HG03342 (cell line): ENCODE data around the gene SCN2A.
A peak's percentile ranks its signal among the peaks of the same experiment; 100 is the strongest.
"Not testable (repeated sequence)": the region's sequence is repeated elsewhere in the genome, so short reads cannot be mapped to it uniquely, and the experiment has no call there.

Experiments used
- ATAC-seq: cut with Tn5 transposase; IDR thresholded peaks from one replicate; pipeline ENCODE4 v1.9.1; 2021; ENCODE audit warnings: mild to moderate bottlenecking, moderate library complexity; ENCODE audit not compliant: unreplicated experiment

SCN2A gene

DNA sequence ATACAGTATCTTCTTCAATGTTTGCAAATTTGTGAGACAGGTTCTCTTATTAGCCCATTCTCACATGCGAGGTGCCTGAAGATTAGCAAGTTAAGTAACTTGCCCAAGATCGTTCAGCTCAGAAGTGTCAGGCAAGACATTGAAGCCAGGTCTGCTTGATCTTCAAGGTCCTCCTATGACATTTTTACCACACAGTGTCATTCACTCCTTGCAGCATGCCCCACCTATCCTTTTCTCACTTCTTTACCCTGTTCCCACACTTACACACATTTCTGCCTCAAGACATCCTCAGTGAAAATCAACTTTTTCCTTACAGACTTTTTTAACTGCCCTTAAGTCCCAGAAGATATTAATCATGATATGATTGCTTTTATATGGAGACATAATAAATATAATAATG lies 73.8 kb downstream of the SCN2A start:
- no peak for ATAC-seq

- no peak for ATAC-seq
Measured at GRCh38 chr2:165313509-165313908, 74.3 kb downstream of the SCN2A start.

DNA sequence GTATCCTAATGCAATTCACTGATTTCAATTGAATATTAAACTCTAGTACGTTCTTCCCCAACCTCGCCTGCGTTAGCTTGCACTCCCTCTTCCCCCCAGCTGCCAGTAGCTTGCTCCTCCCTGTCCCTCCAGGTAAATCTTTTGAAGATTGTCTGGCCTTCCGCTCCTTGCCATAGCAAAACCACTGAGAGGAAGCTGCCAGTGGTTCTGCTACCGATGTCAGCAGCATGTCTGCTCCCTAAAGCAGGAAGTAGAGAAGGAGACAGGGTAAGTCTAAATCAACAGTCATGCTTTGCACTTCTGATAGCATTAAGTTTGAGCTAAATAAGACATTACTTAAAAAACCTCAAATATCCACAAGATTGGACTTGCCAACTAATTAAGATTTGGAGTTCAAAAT lies 89.1 kb downstream of the SCN2A start:
- ATAC-seq, result no peak

DNA sequence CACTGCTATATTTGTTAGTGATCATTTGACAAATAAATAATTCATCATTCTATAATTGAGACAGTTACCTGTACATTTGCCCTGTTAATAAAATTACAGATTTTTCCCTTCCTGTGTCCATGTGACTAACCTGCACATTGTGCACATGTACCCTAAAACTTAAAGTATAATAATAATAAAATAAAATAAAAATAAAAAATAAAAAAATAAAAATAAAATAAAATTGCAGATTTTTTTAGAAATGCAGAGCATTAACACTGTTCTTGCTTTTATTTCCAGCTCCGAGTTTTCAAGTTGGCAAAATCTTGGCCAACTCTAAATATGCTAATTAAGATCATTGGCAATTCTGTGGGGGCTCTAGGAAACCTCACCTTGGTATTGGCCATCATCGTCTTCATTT lies 105.1 kb downstream of the SCN2A start:
- not testable (repeated sequence) for ATAC-seq

GRCh38 chr2:165348441-165348840 lies 109.2 kb downstream of the SCN2A start:
- ATAC-seq, result no peak

GRCh38 chr2:165349181-165349580 lies 110.0 kb downstream of the SCN2A start:
- no peak for ATAC-seq

DNA sequence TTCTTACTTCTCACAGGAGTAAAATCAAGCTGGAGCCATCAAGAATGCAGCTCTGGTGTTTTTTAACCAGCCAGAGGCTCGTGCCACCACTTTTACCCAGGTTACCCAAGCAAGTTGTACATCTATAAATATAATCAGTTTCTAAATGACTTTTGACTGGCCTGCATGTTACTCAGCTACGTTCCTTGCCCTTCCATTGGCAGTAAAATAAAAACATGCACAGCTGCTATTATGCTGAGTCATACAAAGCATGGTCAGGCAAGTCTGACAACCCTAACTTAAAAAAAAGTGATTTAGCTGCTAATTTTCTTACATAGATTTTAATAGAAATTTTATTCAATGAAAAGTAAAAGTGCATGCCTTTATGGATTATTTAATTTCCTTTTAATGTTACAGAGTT lies 118.5 kb downstream of the SCN2A start:
- ATAC-seq, result peak; percentile 79

GRCh38 chr2:165361514-165361913 lies 122.3 kb downstream of the SCN2A start:
- no peak for ATAC-seq

GRCh38 chr2:165369131-165369897 lies 130.1 kb downstream of the SCN2A start:
- ATAC-seq, result no peak

- no peak for ATAC-seq
Measured at GRCh38 chr2:165369898-165370296, 130.7 kb downstream of the SCN2A start.

- ATAC-seq, result no peak
Measured at GRCh38 chr2:165371356-165371755, 132.1 kb downstream of the SCN2A start.

- ATAC-seq, result no peak
Measured at GRCh38 chr2:165373278-165374010, 134.2 kb downstream of the SCN2A start.

GRCh38 chr2:165376571-165376975 lies 137.4 kb downstream of the SCN2A start:
- ATAC-seq, result no peak

DNA sequence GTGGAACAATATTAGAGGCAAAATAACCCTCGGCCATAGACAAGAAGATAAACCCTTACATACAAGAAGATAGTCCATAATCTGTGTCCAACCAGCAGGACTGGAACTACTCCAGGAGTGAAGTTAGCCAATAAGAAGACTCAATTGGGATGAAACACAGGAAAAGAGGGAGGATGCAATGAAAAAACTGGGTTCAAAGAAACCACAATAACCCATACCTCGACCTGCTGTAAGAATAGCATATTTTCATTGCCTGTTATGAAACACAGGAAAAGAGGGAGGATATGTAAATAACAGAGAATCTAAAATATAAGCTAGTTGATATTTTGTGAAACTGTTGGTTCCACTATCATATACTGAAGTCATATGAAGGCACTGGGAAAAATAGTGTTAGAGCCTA lies 143.1 kb downstream of the SCN2A start:
- no peak for ATAC-seq

GRCh38 chr2:165390875-165391274 lies 151.7 kb downstream of the SCN2A start:
- no peak for ATAC-seq

DNA sequence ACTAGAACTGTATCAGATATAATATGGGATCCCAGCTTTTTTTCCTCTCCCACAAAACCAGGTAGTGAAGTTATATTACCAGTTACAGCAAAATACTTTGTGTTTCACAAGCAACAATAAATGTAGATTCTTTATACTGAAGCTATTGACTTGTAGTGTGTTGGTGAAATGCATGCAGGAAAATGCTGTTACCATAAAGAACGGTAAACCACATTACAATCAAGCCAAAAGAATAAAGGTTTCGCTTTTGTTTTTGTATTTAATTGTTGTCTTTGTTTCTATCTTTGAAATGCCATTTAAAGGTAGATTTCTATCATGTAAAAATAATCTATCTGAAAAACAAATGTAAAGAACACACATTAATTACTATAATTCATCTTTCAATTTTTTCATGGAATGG lies 152.6 kb downstream of the SCN2A start:
- ATAC-seq, result no peak

DNA sequence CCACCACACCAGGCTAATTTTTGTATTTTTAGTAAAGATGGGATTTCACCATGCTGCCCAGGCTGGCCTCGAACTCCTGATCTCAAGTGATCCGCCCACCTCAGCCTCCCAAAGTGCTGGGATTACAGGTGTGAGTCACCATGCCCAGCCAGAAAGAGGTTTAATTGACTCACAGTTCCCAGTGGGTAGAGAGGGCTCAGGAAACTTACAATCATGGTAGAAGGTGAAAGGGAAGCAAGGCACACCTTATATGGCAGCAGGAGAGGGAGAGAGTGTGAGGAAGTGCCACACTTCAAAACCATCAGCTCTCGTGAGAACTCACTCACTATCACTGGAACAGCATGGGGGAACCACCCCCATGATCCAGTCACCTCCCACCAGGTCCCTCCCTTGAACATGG lies 159.4 kb downstream of the SCN2A start:
- not testable (repeated sequence) for ATAC-seq

DNA sequence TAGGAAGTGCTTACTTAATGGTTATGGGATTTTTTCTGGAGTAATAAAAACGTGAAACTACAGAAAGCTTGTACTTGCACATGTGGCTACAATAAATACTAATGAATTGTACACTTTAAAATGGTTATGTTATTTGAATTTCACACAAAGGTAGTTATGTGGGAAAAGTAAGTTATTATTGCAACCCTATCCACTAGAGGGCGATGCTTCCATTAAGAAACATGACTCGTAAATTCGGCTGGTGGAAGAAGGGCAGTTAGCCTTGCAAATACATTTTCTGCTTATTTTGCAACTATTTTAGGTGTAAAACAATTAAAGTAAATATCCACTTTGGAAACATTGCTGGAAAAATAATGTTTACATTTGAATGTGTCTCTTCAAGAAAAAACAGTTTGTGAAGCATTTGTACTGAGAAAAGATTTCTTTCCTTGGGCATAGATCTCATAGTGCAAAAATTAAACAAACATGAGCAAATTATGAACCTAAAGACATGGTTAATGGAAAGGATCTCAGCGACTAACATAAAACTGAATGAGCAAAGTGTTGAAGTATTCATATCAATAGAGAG lies 162.2 kb downstream of the SCN2A start:
- peak; percentile 80 for ATAC-seq

DNA sequence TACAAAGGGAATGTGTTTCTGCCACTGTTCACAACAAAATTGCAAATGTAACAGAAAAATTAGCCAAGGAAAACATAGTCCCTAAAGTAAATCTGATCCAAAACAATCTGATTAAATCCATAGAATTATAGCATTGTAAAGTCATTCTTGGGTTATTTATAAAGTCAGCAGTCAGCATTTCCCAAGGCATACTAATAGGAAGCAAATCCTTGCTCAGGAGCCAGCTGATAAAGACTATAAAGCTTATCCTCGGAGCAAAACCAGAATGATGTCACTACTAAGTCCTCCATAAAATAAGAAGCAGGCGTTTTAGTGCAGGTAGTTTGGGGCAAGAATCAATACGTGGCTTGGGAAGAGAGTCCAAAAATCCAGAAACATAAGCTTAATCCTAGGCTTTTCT lies 162.9 kb downstream of the SCN2A start:
- ATAC-seq, result no peak

GRCh38 chr2:165406173-165406572 lies 167.0 kb downstream of the SCN2A start:
- no peak for ATAC-seq

DNA sequence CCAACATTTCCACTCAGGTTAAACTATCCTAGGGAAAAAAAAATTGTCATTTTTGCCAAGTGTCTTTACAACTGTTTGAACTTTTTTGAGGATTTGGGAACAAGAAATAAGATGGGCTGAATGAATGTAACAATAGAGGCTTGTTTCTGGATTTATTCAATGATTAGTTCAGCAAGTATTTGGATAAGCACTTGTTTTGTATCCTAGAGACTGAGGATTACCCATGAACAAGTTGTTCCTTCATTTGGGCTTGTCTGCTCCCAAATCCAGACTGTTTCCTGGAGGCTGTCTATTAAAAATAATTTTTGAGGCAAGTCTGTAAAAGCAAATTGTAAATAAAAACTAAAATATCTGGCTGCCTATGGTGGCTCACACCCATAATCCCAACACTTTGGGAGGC lies 168.3 kb downstream of the SCN2A start:
- no peak for ATAC-seq

DNA sequence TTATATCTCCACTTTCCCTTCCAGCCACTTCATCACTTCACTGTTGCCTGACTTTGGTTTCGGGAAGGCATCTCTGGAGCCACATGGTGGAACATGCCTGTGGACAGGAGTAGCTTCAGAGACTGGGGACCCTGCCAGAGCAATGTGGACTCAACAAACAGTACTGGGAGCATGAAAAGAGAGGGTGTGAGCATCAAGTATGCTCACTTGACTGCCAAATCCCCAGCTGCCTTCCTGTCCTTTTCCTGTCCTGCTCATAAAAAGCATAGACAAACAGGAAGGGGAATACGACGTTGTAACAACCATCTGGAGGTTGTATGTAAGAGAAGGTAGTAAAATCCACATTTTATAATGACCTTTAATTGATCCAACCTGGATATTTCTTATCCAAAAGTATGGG lies 169.0 kb downstream of the SCN2A start:
- no peak for ATAC-seq
